ENCODE results near the gene SETD1B.

GRCh38 chr12:121822393-121823100, 18.7 kb downstream of the SETD1B start:
- no peak for TF ChIP-seq CTCF (IDR thresholded peaks at IDR 0.05)
- TF ChIP-seq POLR2AphosphoS5 (IDR thresholded peaks at IDR 0.05) = no peak
- TF ChIP-seq POLR2A (IDR thresholded peaks at IDR 0.05) = no peak
- no peak for TF ChIP-seq EP300 (IDR thresholded peaks at IDR 0.05)

All from suprapubic skin (tissue), 4 donors.